DMS53 treated with DMSO at 0.1 percent for 48 hours (cell line): ENCODE results near the gene MAP2K5.

ENCODE experiments used
- DNase-seq: peaks from one replicate; lab custom pipeline; 2025; ENCODE audit not compliant: unreplicated experiment; lab: John Stamatoyannopoulos, UW

MAP2K5 gene

GRCh38 chr15:67746450-67746849 is 203.9 kb downstream of the MAP2K5 start:
- no peak for DNase-seq

- no peak for DNase-seq
These were observed 205.4 kb downstream of the MAP2K5 start for GRCh38 chr15:67747921-67748320.

- no peak for DNase-seq
These were observed 207.9 kb downstream of the MAP2K5 start for GRCh38 chr15:67750371-67750770.

GRCh38 chr15:67753891-67754290 is 211.4 kb downstream of the MAP2K5 start:
- DNase-seq: no peak

- DNase-seq: no peak
These were observed 212.8 kb downstream of the MAP2K5 start for GRCh38 chr15:67755264-67755663.

- DNase-seq: no peak
These were observed 213.4 kb downstream of the MAP2K5 start for GRCh38 chr15:67755936-67756335.

GRCh38 chr15:67758619-67759300 is 216.3 kb downstream of the MAP2K5 start:
- DNase-seq: no peak

- DNase-seq: no peak
These were observed 218.4 kb downstream of the MAP2K5 start for GRCh38 chr15:67760901-67761300.

- no peak for DNase-seq
These were observed 218.8 kb downstream of the MAP2K5 start for GRCh38 chr15:67761343-67761742.

- no peak for DNase-seq
These were observed 220.3 kb downstream of the MAP2K5 start for GRCh38 chr15:67762610-67763368.

- no peak for DNase-seq
These were observed 223.2 kb downstream of the MAP2K5 start for GRCh38 chr15:67765701-67766100.

- DNase-seq: no peak
These were observed 224.5 kb downstream of the MAP2K5 start for GRCh38 chr15:67766968-67767367.

GRCh38 chr15:67768313-67768977 is 225.9 kb downstream of the MAP2K5 start:
- DNase-seq: no peak

- DNase-seq: no peak
These were observed 227.2 kb downstream of the MAP2K5 start for GRCh38 chr15:67769497-67770357.

- DNase-seq: no peak
These were observed 227.8 kb downstream of the MAP2K5 start for GRCh38 chr15:67770358-67770628.

- no peak for DNase-seq
These were observed 228.8 kb downstream of the MAP2K5 start for GRCh38 chr15:67771189-67771800.

GRCh38 chr15:67774626-67775025 is 232.1 kb downstream of the MAP2K5 start:
- DNase-seq: no peak

- DNase-seq: no peak
These were observed 232.7 kb downstream of the MAP2K5 start for GRCh38 chr15:67775250-67775649.

- DNase-seq: no peak
These were observed 233.5 kb downstream of the MAP2K5 start for GRCh38 chr15:67775998-67776397.

- no peak for DNase-seq
These were observed 234.1 kb downstream of the MAP2K5 start for GRCh38 chr15:67776600-67776999.

- DNase-seq: no peak
These were observed 234.6 kb downstream of the MAP2K5 start for GRCh38 chr15:67777071-67777470.
